SK-N-MC (cell line): ENCODE data around the gene ANTXR1.

Experiments
- EZH2 ChIP-seq: fragments of 200-600 bp; sonication (generic); IDR thresholded peaks from one replicate; pipeline ENCODE4 v1.6.1; 2017; ENCODE audit warnings: antibody characterized with exemption
- FOXP2 ChIP-seq: optimal IDR thresholded peaks from 2 replicates; pipeline ENCODE3; 2011; ENCODE audit warnings: mild to moderate bottlenecking, moderate library complexity; ENCODE audit not compliant: insufficient read depth; ENCODE audit errors: extremely low read length, control extremely low read depth
- POLR2AphosphoS5 ChIP-seq: IDR thresholded peaks from 2 replicates; pipeline ENCODE4 v1.6.1; 2012; ENCODE audit warnings: mild to moderate bottlenecking, low read depth, low read length, borderline replicate concordance

- TF ChIP-seq EZH2 = no peak
- no peak for TF ChIP-seq POLR2AphosphoS5
- TF ChIP-seq FOXP2 = no peak
These were observed 21.9 kb downstream of the ANTXR1 start for GRCh38 chr2:69034845-69035244.
